Measurements from ENCODE around the gene AVPR1B. TPM values are rescaled to one million over a fixed set of nuclear protein-coding genes. Genes with fewer than 3 reads are reported as not detected.
"Not testable (repeated sequence)": the region's sequence is repeated elsewhere in the genome, so short reads cannot be mapped to it uniquely, and the experiment has no call there.

AVPR1B gene
- total and polyA plus RNA-seq, 4 donors: not detected

DNA sequence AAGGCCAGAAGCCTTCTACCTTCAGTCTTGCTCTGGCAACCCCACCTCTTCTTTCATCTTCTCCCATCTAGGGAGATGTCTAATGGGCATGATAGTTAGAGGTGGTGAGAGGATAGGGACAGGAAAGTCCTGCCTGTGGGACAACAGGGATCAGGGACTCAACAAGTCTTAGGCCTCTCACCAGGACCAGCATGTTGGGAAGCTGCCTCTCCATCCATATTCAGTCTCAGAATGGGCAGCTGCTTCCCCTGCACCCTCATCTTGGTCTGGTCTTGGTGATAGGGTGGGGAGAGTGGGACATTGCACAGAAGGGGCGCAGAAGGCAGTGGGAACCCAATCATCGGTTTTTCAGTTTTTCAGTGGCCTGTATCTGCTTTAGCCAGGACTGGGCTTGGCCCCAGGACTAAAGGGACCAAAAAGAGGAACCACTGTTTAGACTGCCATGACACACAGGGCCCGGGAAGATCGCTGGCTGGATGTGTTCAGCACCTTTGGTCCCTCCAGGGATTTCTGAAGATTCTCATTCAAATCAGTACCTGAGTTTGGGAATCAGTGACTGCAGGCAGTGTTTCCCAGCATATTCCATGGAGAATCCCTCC, 51.5 kb downstream of the AVPR1B start:
- H3K4me3 ChIP-seq: no peak overlapping the region
- ATAC-seq (ENCODE audit: insufficient read depth, low FRiP score): no peak
- no peaks in the 10 kb centered on the region for H3K36me3 ChIP-seq (ENCODE audit: control insufficient read depth in 4 of 4, insufficient read depth in 4 of 4, low read length in 4 of 4)
- H3K4me1 ChIP-seq (ENCODE audit: control insufficient read depth in 5 of 5, insufficient read depth in 5 of 5, low read length in 5 of 5): peaks cover 0 to 4% (median 0%) of the 10 kb centered on the region in 5 donors
- no peak overlapping the region for H3K27ac ChIP-seq (ENCODE audit: low read depth in 1 of 2, low read length in 1 of 2)
- WGBS, 2 donors: 80 to 83% methylated on average over 4 of the region's 4 CpGs
- no peak overlapping the region for H3K9ac ChIP-seq (ENCODE audit: insufficient read depth in 1 of 2, low read length in 2 of 2)
- H3K27me3 ChIP-seq (ENCODE audit: control insufficient read depth in 3 of 3, insufficient read depth in 3 of 3, low read length in 2 of 3): peaks cover 0 to 2% (median 0%) of the 10 kb centered on the region in 3 donors
- H3K9me3 ChIP-seq (ENCODE audit: control insufficient read depth in 4 of 4, insufficient read depth in 3 of 4, low read length in 3 of 4): no peaks in the 10 kb centered on the region
- DNase-seq: no peak
- TF ChIP-seq, protein P1, sequence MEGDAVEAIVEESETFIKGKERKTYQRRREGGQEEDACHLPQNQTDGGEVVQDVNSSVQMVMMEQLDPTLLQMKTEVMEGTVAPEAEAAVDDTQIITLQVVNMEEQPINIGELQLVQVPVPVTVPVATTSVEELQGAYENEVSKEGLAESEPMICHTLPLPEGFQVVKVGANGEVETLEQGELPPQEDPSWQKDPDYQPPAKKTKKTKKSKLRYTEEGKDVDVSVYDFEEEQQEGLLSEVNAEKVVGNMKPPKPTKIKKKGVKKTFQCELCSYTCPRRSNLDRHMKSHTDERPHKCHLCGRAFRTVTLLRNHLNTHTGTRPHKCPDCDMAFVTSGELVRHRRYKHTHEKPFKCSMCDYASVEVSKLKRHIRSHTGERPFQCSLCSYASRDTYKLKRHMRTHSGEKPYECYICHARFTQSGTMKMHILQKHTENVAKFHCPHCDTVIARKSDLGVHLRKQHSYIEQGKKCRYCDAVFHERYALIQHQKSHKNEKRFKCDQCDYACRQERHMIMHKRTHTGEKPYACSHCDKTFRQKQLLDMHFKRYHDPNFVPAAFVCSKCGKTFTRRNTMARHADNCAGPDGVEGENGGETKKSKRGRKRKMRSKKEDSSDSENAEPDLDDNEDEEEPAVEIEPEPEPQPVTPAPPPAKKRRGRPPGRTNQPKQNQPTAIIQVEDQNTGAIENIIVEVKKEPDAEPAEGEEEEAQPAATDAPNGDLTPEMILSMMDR (IDR thresholded peaks at IDR 0.05; ENCODE audit: control extremely low read depth, extremely low read depth): no peak

DNA sequence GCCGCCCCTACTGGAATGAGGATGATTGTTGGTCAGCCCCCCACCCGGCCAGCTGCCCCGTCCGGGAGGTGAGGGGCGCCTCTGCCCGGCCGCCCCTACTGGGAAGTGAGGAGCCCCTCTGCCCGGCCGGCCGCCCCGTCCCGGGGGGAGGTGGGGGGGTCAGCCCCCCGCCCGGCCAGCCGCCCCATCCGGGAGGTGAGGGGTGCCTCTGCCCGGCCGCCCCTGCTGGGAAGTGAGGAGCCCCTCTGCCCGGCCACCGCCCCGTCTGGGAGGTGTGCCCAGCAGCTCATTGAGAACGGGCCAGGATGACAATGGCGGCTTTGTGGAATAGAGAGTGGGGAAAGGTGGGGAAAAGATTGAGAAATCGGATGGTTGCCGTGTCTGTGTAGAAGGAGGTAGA, 52.7 kb downstream of the AVPR1B start:
- not testable (repeated sequence) for H3K27ac ChIP-seq (ENCODE audit: low read depth in 1 of 2, low read length in 1 of 2); H3K9ac ChIP-seq (ENCODE audit: insufficient read depth in 1 of 2, low read length in 2 of 2); H3K36me3 ChIP-seq (ENCODE audit: control insufficient read depth in 4 of 4, insufficient read depth in 4 of 4, low read length in 4 of 4); H3K9me3 ChIP-seq (ENCODE audit: control insufficient read depth in 4 of 4, insufficient read depth in 3 of 4, low read length in 3 of 4); H3K4me1 ChIP-seq (ENCODE audit: control insufficient read depth in 5 of 5, insufficient read depth in 5 of 5, low read length in 5 of 5); DNase-seq; H3K27me3 ChIP-seq (ENCODE audit: control insufficient read depth in 3 of 3, insufficient read depth in 3 of 3, low read length in 2 of 3); H3K4me3 ChIP-seq; ATAC-seq (ENCODE audit: insufficient read depth, low FRiP score)
- WGBS, 2 donors: 89 to 94% methylated on average over 13 to 22 of the region's 25 CpGs

DNA sequence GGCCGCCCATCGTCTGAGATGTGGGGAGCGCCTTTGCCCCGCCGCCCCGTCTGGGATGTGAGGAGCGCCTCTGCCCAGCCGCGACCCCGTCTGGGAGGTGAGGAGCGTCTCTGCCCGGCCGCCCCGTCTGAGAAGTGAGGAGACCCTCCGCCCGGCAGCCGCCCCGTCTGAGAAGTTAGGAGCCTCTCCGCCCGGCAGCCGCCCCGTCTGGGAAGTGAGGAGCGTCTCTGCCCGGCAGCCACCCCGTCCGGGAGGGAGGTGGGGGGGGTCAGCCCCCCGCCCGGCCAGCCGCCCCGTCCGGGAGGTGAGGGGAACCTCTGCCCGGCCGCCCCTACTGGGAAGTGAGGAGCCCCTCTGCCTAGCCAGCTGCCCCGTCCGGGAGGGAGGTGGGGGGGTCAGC, 53.2 kb downstream of the AVPR1B start:
- WGBS, 2 donors: 94 to 100% methylated on average over 1 to 26 of the region's 35 CpGs
- H3K9me3 ChIP-seq (ENCODE audit: control insufficient read depth in 4 of 4, insufficient read depth in 3 of 4, low read length in 3 of 4); ATAC-seq (ENCODE audit: insufficient read depth, low FRiP score); H3K9ac ChIP-seq (ENCODE audit: insufficient read depth in 1 of 2, low read length in 2 of 2); DNase-seq; H3K36me3 ChIP-seq (ENCODE audit: control insufficient read depth in 4 of 4, insufficient read depth in 4 of 4, low read length in 4 of 4); H3K4me3 ChIP-seq; H3K4me1 ChIP-seq (ENCODE audit: control insufficient read depth in 5 of 5, insufficient read depth in 5 of 5, low read length in 5 of 5); H3K27ac ChIP-seq (ENCODE audit: low read depth in 1 of 2, low read length in 1 of 2); H3K27me3 ChIP-seq (ENCODE audit: control insufficient read depth in 3 of 3, insufficient read depth in 3 of 3, low read length in 2 of 3): not testable (repeated sequence)

DNA sequence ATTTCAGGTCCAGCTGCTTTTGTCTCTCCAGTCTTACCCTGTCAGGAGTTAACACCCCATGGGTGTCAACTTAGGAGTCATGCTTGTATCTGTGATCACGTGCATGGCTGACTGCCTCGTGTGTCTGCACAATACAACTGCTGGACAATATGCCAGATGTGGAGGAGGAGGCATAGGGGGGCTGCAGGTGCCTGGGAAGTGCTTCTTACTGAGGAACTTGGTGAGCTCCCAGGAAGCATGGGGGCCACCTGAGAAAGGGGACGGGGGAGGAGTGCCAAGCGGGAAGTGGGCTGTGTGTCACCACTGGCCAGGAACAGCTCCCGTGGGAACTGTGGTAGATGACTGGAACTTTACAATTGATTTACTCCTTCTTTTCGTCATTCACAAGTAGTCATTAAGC, 54.7 kb downstream of the AVPR1B start:
- DNase-seq (no peak), ATAC-seq (ENCODE audit: insufficient read depth, low FRiP score) (no peak)
- Histone ChIP-seq H3K36me3 (ENCODE audit: control insufficient read depth in 4 of 4, insufficient read depth in 4 of 4, low read length in 4 of 4) (no peaks in the 10 kb centered on the region), H3K9me3 (ENCODE audit: control insufficient read depth in 4 of 4, insufficient read depth in 3 of 4, low read length in 3 of 4) (no peaks in the 10 kb centered on the region), H3K9ac (ENCODE audit: insufficient read depth in 1 of 2, low read length in 2 of 2) (no peak overlapping the region), H3K27ac (ENCODE audit: low read depth in 1 of 2, low read length in 1 of 2) (no peak overlapping the region), H3K4me1 (ENCODE audit: control insufficient read depth in 5 of 5, insufficient read depth in 5 of 5, low read length in 5 of 5) (peaks cover 0 to 4% (median 0%) of the 10 kb centered on the region in 5 donors), H3K4me3 (no peak overlapping the region), H3K27me3 (ENCODE audit: control insufficient read depth in 3 of 3, insufficient read depth in 3 of 3, low read length in 2 of 3) (no peaks in the 10 kb centered on the region)
- WGBS, 2 donors: 82 to 91% methylated on average over 6 of the region's 6 CpGs
- TF ChIP-seq, protein P1 (IDR thresholded peaks at IDR 0.05; ENCODE audit: control extremely low read depth, extremely low read depth): no peak
